Fibroblast of skin of scalp (primary cell): ENCODE measurements around the gene FXYD6. TPM values are rescaled to one million over a fixed set of nuclear protein-coding genes. Genes with fewer than 3 reads are reported as not detected.
A peak's percentile ranks its signal among the peaks of the same experiment; 100 is the strongest.
"Not testable (repeated sequence)": the region's sequence is repeated elsewhere in the genome, so short reads cannot be mapped to it uniquely, and the experiment has no call there.

Experiments used
- DNase-seq: peaks from one replicate; pipeline ENCODE4 v3.0.0-alpha.2; 2013
- polyA plus RNA-seq, 2 experiments: library from polyadenylated mRNA; unstranded; fragments of 120-200 nt; gene quantifications; one replicate each; pipeline ENCODE4 v1.2.1, GENCODE V29; 2013; ENCODE audit not compliant: insufficient read length in 2 of 2

FXYD6 gene, protein sequence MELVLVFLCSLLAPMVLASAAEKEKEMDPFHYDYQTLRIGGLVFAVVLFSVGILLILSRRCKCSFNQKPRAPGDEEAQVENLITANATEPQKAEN
- polyA plus RNA-seq (2013, experiment 1 of 2; ENCODE audit: insufficient read length): 4.6 TPM
- 10.0 TPM for polyA plus RNA-seq (2013, experiment 2 of 2; ENCODE audit: insufficient read length)

DNA sequence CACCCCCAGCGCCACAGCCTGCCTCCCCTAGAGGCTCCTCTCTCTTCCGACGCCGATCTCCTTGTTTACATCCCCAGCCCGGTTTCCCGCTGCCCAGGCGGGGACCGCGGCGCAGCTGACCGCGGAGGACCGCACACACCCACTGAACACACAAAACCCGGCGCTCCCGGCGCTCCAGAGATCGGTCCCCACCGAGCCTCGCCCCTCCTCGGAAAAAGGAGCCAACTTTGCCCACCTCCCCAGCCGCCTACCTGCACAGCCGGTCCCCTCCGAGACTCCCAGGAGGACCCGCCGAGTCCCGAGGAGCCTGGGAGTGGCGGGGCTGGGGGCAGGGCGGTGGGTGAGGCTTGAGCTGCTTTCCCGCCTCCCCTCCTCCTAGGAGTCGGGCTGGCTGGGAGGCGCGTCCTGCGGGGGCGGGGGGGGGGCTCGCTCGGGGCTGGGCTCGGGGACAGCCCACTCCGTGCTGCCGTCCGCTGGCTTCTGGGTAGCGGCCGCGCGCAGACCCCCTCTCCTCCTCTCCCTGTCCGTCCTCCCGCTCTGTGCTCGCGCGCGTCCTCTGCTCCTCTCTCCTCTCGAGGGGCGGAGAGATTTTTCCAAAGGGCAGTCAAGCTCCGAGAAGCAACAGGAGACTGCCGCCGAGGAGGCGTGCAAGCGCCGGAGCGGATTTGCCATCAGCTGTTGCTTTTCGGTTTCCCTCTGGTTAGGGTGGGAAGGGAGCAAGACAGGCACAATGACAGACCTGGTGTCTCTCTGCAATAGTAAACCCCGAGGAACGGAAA is at the start of gene FXYD6:
Gene FXYD6 (minus strand): TSS at position 318 of the 779 bp plus-strand sequence. CDS start 33,882 bp downstream, outside the sequence.
- peak; percentile 29 for DNase-seq

DNA sequence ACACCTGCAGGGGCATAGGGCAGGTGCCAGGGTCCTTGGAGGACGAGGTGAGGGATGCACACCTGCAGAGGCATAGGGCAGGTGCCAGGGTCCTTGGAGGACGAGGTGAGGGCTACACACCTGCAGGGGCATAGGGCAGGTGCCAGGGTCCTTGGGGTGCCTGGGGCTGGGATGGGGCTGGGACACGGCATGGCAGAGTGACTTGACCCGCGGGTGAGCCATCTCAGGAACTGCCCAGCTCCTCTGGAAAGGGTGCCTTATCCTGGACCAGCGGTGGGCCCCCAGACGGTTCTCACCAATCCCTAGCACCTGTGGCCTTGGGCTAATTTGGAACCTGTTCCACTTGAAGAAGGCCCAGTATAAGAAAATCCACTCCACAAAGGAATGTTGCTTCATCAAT is 49.7 kb upstream of the FXYD6 start:
- not testable (repeated sequence) for DNase-seq

DNA sequence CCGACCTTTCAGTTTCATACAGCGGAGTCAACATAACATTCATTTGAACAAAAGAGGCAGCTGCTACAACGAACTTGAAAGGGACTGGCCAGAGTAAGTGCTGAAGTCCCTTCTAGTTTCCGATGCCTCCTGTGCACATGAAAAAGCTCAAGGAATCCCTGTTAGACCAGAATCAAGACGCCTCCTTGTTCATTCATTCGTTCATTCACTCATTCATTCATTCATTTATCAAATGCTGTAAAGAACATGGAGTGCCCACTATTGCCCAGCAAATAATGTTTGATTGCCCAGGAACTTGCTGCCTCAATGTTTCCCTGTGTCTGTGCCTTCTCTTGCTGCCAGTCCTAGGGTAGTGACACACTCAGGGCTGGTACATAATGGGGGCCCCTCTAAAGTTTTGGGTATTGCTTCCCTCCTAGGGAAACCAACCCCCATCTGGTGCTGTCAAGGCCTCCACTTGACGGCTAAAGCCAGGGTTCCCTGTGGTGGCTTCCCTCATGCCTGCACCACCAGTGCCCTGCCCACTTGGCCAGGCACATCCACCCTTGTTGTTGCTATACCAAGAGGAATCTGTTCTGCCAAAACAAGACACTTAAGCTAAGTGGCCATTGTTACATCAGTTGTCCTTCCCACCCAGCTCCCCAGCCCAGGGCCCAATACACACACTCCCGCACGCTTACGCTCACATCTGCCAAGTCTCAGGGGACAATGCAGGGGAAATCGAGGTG is 48.9 kb upstream of the FXYD6 start:
- DNase-seq: no peak

DNA sequence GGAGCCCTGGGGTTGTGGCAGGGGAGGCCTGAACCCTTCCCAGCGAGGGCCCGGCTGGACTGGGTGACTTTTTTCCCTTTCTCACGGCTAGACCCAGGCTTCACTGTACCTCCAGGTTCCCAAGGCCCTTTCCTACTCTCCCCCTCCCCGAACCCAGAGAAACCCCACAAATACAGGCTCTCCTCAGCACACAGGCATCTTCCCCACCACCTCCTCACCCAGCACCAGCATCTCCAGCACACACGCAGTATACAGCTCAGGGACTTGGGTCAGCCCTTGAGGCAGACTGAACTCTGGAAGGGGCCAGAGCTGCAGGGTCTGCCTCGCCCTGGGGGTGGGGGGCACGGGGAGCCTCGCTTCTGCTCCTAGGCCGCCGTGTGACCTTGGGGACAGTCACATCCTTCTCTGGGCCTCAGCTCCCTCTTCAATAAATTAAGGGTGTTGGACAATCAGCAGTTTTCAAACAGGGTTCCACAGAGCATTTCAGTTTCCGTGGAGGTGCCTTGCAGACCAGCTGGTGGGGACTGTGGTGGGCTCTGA is 48.2 kb upstream of the FXYD6 start:
- no peak for DNase-seq

DNA sequence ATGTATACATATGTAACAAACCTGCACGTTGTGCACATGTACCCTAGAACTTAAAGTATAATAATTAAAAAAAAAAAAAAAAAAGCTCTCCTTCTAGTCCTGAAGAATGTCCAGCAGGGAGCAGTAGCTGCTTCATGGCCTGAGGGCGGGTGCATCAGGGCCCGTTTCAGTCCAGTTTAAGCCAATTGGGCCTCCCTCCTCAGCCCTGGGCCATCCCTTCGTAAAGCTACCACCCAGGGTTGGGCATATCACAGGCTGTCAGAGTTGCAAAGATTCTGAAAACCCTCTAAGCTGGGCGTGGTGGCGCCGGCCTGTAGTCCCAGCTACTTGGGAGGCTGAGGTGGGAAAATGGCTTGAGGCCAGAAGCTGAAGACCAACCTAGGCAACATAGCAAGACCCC is 47.3 kb upstream of the FXYD6 start:
- no peak for DNase-seq

DNA sequence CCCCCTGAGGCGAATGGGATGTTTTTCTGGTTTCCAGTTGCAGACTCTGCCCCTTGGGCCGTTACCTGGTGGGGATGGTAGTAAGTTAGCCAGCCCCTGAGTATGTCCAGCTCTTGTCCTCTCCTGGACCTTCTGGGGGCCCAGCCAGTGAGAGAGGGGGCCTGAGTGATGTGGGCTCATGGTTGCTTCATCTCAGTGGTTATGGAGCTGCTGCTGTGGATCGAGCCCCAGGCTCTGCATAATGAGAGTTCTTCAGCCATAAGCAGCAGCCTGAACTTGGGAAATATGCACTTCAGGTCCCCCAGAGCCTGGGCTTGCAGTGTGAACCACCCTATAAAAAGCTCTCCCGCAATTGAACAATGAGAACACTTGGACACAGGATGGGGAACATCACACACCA is 46.8 kb upstream of the FXYD6 start:
- no peak for DNase-seq

DNA sequence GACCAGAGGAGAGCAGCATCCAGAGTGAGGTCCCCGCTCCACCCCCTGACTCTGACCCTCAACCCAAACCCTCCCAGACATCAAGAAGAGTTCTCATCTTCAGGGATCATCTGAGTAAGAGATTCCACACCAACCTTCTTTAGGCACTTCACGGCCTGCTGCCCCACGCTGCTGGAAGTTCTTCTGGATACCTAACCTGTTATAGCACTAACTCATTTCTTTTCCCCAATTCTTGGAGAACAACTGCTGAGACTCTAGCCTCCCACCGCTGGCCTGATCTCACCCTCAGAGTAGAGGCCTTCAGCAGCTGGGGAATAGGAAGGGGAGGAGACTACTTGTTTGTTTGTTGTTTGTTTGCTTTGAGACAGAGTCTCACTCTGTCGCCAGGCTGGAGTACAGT is 45.4 kb upstream of the FXYD6 start:
- no peak for DNase-seq

DNA sequence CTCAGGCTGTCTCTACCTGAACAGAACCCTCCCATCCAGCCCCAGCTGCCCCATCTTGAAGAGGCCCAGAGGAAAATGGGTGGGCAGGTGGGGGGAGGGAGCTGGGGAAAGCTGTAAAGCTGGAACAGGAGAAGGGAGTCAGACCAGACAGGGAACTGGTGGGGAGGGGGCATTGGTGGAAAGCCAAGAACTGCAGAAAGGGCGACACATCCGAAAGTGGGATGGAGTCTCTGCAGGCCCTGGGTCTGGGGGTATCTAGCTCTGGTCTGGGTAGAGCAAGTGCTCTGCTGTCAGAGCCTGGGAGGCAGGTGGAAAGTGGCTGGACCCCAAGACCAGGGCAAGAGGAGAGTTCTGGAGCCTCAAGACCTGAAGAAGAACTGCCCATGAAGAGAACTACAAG is 45.0 kb upstream of the FXYD6 start:
- no peak for DNase-seq

DNA sequence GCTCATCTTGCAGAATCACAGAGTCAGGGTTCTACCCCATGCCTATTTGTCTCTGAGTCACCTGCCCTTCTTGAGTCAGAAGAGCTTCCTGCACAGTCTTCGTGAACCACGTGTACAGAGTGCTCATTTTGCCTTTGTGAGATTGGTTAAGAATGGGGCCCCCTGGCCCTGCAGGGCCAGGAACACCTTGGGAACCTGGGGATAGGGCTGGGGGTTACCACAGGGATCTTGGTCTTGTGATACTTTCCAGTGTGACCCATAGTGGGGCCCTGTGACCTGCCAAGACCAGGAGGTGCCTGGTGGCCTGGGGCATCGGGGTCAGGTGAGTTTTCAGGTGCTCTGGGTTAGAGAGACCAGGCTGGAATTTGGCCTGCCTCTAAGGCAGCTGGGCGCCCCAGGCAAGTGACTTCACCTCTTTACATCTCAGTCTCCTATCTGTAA is 43.3 kb upstream of the FXYD6 start:
- no peak for DNase-seq

DNA sequence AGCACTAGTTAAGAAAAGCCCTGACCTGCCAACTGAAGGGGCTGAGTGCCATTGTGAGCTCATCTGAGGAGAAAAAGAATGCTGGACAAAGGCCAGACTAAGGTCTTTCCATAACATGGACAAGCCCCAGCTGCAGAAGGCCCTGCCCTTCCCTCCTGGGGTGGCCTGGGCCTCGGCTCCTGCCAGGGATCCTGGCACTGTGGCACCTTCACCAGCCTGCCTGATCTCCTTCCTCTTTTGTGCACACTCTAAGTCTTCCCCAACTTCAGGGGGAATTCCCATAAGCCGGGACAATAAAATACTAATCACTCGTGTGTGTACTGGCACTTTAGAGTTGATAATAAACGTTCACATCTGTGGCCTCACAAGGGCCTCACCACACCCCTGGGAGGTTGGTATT is 42.9 kb upstream of the FXYD6 start:
- DNase-seq: no peak

DNA sequence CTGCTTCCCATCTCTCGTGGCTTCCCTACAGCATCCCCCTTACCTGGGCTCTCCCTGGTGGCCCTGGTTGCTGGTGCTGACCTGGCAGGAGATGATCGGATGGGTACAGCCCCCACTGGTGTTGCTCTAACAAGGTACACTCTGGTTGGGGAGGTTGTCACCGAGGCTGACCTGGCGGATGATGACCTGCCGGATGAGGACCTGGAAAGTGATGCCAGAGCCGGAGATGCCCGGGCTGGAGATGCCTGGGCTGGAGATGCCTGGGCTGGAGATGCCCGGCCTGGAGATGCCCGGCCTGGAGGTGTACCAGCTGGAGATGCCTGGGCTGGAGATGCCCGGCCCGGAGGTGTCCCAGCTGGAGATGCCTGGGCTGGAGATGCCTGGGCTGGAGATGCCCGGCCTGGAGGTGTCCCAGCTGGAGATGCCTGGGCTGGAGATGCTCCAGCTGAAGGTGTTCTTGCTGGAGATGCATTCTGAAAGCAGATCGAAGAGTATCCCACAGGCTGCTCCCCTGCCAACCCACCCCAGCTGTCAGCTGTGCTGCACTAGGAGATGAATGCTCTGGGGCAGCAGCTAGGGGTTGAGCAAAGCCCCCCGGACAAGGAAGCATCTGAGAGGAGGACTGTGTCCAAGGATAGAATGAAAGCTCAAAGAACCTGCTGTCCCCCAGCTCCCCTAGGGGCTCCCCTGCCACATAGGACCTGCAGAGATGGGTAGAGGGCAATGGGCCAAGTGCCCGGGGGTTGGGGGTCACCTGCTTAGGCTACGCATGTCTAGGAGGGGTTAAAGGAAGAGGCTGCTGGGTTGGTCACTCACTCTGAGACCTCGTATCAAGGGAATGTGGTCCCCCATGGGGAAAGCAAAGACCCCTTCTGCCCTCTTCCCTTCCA is 42.2 kb upstream of the FXYD6 start:
- no peak for DNase-seq

DNA sequence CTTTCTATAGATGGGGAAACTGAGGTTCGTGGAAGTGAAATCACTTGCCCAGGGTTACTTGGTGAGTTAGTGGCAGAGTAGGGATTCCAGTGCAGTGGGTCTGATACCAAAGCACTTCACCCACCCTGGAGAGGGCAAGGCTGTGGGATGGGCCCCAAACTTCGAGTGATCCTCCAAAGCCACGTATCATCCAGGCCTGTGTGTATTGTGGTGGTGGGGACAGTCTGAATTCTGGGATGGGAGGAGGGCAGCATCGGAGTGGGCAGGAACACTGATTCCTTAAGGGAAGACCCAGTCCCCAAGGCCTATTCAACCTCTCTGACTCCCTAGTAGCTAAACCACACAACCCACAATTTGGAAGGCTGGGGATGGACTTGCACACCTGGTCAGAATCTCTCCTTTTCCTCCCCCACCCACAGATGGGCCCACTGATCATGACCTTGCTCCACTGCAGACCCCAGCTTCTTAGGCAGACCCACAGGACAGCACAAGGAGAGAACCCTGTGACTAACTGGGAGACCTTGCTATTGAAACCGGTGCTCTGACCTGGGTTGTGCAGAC is 41.2 kb upstream of the FXYD6 start:
- DNase-seq: no peak

DNA sequence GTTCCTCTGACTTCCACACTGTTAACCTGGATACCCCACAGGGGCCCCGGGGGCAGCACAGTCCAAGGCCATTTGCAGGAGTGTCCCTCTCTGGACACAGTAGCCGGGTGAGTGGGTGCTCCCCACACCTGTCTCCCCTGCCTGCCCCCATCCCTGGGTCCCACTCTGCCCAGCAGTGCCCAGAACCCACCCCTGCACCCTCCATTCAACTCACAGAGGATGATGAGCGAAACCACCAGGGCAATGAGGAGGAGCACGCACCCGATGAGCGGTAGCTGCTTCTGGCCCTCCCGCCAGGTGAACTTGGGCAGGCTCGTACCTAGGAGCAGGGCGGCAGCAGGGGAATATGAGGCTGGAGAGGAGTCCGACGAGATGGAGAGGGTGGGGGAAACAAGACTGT is 40.5 kb upstream of the FXYD6 start:
- DNase-seq: no peak

DNA sequence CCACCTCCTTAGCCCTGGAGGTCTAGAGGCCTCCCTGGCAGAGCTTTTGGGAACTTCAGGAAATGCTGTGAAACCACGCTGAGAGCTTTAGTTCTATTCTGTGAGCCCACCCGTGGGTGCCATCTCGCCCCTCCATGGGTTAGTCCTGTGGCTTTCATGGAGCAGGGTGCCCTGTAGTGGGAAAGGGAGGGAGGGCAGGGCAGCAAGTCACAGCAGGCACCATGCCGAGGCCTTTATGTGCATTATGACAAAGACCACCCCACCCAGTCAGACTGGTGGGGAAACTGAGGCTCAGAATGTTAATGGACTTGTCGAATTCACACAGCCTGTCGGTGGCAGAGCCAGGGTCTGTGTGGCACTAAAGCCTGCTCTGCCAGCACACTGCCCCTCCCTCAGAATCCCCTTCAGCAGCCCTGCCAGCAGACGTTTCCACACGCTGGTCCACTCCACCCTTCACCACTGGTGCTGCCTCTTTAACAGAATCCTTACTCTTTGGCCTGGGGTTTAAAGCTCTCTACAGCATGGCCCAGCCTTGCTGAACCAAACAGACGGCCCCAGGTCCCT is 39.3 kb upstream of the FXYD6 start:
- no peak for DNase-seq

DNA sequence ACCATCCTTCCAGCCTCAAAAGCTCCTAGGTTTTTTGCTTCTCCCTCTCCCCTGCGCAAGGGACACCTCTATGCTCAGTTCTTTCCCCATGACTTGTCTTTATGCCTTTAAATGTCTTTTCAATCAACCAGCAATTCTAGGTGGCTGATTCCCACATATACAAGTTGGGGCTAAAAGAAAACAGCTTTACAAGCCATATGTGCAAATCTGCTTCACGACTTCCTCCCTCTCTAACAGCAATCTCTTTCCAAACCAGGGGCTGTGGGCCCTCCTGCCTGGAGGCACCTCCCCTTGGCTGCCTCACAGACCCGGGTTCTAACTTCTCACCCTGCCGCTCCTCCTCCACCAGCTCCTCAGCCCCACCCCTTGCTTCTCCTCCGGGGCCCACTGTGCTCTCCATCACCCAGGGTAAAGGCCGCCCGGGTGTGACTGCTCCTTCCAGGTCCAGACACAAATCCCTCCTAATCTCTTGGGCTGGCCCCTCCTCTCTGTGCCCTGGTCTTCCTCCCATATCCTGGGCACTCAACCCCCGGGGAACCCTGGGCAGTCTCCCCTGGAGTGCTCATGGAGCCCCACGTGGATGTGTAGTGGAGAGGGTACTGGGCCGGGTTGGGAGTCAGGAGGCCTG is 38.6 kb upstream of the FXYD6 start:
- no peak for DNase-seq

DNA sequence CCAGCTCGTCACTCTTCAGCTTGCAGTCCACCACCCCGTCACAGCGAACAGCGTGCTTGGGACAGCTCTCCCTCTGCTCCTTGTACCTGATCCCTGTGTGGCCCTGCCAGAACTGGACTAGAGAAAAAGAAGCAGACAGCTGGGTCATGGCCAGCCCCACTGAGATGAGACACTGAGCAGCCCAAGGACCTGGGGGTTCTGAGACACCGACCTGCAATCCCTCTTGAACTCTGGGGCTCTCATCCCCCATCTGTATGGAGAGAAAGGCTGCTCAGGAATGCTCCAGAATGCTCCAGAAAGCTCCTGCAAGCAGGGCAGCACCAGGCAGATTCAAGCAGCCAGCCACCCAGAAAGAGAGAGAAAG is 37.9 kb upstream of the FXYD6 start:
- DNase-seq: no peak

DNA sequence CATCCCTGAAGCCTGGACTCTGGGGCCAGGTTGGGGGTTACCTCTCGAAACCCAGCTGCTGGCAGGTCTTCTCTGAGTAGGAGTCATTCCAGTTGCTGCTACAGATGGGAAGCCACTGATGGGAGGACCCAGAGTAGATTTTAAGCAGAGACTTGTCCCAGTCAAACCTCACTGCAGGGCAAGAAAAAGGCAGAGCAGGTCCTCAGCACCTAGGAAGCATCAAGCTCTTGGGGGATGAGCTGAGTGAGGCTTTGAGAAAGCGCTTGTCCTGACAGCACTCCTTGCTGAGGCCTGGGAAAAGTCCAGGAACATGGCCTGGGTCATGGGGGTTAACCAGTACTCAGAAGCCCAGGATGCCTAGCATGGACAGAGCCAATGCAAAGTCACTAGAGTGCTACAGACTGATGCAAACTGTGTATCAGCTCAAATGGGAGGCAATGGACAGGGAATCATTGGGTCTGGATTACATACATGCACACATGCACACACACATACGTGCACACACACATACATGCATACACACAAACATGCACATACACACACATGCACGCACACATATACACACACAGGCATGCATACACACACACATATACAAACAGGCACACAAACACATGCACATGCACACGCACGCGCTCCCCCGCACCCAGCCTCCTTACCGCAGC is 37.4 kb upstream of the FXYD6 start:
- DNase-seq: no peak

DNA sequence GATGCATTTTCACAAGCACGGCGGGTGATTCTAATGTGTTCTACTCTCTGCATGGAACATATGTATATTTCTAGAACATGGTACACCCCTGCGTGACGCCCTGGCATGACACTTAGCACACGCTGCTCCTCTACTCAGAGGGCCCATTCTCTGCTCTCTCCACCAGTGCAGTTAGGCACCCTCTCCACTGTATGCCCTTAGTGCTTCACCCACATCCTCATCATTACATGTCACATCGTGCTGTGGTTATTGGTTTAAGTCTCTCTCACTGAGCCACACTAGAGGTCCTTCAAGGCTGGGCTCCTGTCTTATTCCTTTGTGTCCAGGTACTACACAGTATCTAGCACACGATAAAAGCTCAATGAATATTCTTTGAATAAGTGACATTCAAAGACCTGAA is 36.0 kb upstream of the FXYD6 start:
- DNase-seq: no peak

DNA sequence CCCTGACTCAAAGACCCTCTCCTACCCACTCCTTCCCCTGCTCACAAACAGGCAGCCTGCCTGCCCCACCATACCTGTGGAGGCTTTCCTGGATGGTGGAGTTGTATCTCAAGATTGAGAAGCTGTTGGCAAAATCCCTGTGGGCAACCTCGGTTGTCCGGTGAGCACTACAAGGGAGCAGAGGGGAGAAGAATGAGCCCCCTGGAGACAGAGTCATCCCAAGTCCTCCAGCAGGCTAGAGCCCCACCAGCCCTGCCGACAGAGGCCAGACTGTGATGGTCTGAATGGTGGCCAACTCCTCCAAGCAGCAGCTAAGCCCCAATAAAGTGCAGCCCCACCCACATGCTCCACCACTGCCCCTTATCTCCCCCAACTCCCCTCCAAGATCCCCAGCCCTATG is 35.2 kb upstream of the FXYD6 start:
- no peak for DNase-seq

DNA sequence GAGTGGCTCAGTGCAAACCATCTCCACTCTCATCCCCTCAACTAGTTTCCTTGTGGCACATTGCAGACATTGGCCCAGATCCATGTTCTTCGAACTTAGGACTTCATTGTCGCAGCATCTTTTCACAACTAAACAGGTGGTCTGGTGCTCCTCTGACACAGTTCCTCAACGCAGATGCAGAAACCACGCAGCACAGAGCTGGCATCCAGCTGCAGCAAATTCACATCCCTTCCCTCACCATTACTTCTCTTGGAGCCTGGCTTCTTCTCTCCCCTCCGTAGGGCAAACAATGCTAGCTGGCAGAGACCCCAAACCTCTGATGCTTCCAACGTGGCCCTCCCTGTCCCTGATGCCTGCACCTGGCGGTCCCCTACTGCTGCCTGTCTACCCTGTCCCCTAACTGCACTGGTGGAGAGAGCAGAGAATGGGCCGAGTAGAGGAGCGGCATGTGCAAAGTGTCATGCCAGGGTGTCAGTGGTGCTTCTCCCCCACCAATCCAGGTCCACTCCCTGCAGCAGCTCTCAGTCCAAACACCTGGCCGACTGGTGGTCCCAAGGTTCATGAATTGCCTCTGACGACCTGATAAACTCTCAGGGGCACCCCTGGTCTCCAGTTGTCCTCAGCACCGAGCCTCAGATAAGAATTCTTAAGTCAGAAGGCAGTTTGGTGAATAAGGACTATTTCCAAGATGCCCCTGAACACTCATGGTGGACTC is 34.6 kb upstream of the FXYD6 start:
- DNase-seq: no peak
